HepG2 (cell line): Measurements from ENCODE around the gene SLC18A2. TPM values are rescaled to one million over a fixed set of nuclear protein-coding genes. Genes with fewer than 3 reads are reported as not detected.

ENCODE experiments used
- EP300 ChIP-seq, 3 experiments: sonication (generic) in 1 of 3; formaldehyde crosslinking in 1 of 3; IDR thresholded peaks; 2 replicates each; pipeline versions ENCODE4 v1.5.1 to v1.6.1; 2011 to 2020; ENCODE audit warnings: low read depth in 2 of 3, low read length in 2 of 3, borderline replicate concordance in 1 of 3, improper control_type of control experiment in 1 of 3, mild to moderate bottlenecking in 1 of 3, missing genetic modification reagents in 1 of 3, moderate library complexity in 1 of 3
- GMEB1 ChIP-seq: sonication (generic); formaldehyde crosslinking; IDR thresholded peaks from 2 replicates; pipeline ENCODE4 v1.5.1; 2020; ENCODE audit warnings: missing genetic modification reagents, mild to moderate bottlenecking, borderline replicate concordance
- JDP2 ChIP-seq: sonication (generic); formaldehyde crosslinking; IDR thresholded peaks from 2 replicates; pipeline ENCODE4 v1.8.1; 2022; ENCODE audit warnings: missing genetic modification reagents, borderline replicate concordance
- KLF11 ChIP-seq: IDR thresholded peaks from 2 replicates; pipeline ENCODE4 v1.6.1; 2016; ENCODE audit warnings: missing compliant biosample characterization
- MTF2 ChIP-seq: sonication (generic); formaldehyde crosslinking; IDR thresholded peaks from 2 replicates; pipeline ENCODE4 v1.5.0; 2020; ENCODE audit warnings: missing genetic modification reagents, borderline replicate concordance
- PAX8 ChIP-seq: sonication (generic); formaldehyde crosslinking; IDR thresholded peaks from 2 replicates; pipeline ENCODE4 v1.8.0; 2022; ENCODE audit warnings: mild to moderate bottlenecking, missing genetic modification reagents, borderline replicate concordance
- SMAD3 ChIP-seq: sonication (generic); formaldehyde crosslinking; IDR thresholded peaks from 2 replicates; pipeline ENCODE4 v1.4.0; 2020; ENCODE audit warnings: missing genetic modification reagents
- USF2 ChIP-seq, 2 experiments: sonication (generic) in 1 of 2; formaldehyde crosslinking in 1 of 2; IDR thresholded peaks; 2 replicates each; pipeline versions ENCODE4 v1.5.1 to v1.6.1; 2011 to 2020; ENCODE audit warnings: borderline replicate concordance in 1 of 2, low read depth in 1 of 2, low read length in 1 of 2, mild to moderate bottlenecking in 1 of 2, missing genetic modification reagents in 1 of 2, moderate library complexity in 1 of 2
- ZBTB26 ChIP-seq: IDR thresholded peaks from 2 replicates; pipeline ENCODE4 v1.6.1; 2016; ENCODE audit warnings: missing compliant biosample characterization, missing genetic modification reagents, borderline replicate concordance
- ZKSCAN5 ChIP-seq: sonication (generic); formaldehyde crosslinking; IDR thresholded peaks from 2 replicates; pipeline ENCODE4 v1.5.1; 2020; ENCODE audit warnings: mild to moderate bottlenecking, missing genetic modification reagents
- ZNF609 ChIP-seq: sonication (generic); formaldehyde crosslinking; IDR thresholded peaks from 2 replicates; pipeline ENCODE4 v1.4.0; 2020; ENCODE audit warnings: mild to moderate bottlenecking, missing genetic modification reagents, borderline replicate concordance
- polyA plus RNA-seq, 8 experiments: library from polyadenylated mRNA; depleted of rRNA in 3 of 8; stranded (reverse) in 7 of 8; unstranded in 1 of 8; fragments of >200 nt; fragmentation: Illumina TruSeq in 4 of 8; extraction: Trizol in 4 of 8; gene quantifications; 2 replicates each; pipeline versions ENCODE4 v1.2.1 to v1.2.3, GENCODE V29; 2011 to 2016; ENCODE audit warnings: low read depth in 4 of 8, missing spikeins in 1 of 8, mixed read lengths in 1 of 8; ENCODE audit not compliant: insufficient read depth in 1 of 8
- total RNA-seq, 5 experiments: library from RNA; depleted of rRNA; stranded (reverse); fragments of >200 nt; fragmentation: Illumina TruSeq; extraction: Trizol; gene quantifications; 2 replicates each; pipeline ENCODE4 v1.2.3, GENCODE V29; 2016; ENCODE audit warnings: low read depth in 1 of 5

Gene SLC18A2
- total and polyA plus RNA-seq, 2 of the 13 experiments (the other 11 are each of a cell fraction or from before 2014, with no cell fraction given), result not detected

GRCh38 chr10:117246997-117247671, 6.2 kb downstream of the SLC18A2 start (continued):
- TF ChIP-seq MTF2 (CRISPR knock-in tag) (no peak), JDP2 (CRISPR knock-in tag) (no peak), EP300 (IDR thresholded peaks at IDR 0.05; ENCODE audit: low read depth in 2 of 2, low read length in 2 of 2) (no peak), EP300 (CRISPR knock-in tag; IDR thresholded peaks at IDR 0.05; ENCODE audit: borderline replicate concordance) (no peak), PAX8 (CRISPR knock-in tag) (no peak), USF2 (IDR thresholded peaks at IDR 0.05; ENCODE audit: low read depth, low read length) (no peak), USF2 (CRISPR knock-in tag; IDR thresholded peaks at IDR 0.05; ENCODE audit: borderline replicate concordance) (no peak), ZNF609 (CRISPR knock-in tag) (no peak), KLF11 (CRISPR knock-in tag) (no peak), SMAD3 (CRISPR knock-in tag) (no peak), ZKSCAN5 (CRISPR knock-in tag) (no peak), ZBTB26 (no peak), GMEB1 (no peak)
